K562 (cell line): ENCODE results near the gene MLKL. TPM values are rescaled to one million over a fixed set of nuclear protein-coding genes. Genes with fewer than 3 reads are reported as not detected.
A peak's percentile ranks its signal among the peaks of the same experiment; 100 is the strongest.

Experiments used
- ATAC-seq: fragments of 200-7000 bp; cut with Tn5 transposase; 3 replicates; pipeline ENCODE4 v1.9.1; 2020; ENCODE audit warnings: moderate library complexity
- BruUV-seq: library from RNA; stranded (reverse); fragments of 400-500 nt; replicated peaks from 2 replicates; lab custom pipeline; 2021; lab: Mats Ljungman, UMichigan
- CTCF ChIA-PET: fragments of 300-600 bp; formaldehyde crosslinking; extraction: SDS; loops from one replicate; lab custom pipeline; 2021; ENCODE audit warnings: low intra/inter-chr PET ratio; lab: Yijun Ruan, JAX
- POLR2A ChIA-PET: fragments of 300-600, 350-650 bp; sonication (Branson Sonifier 250); formaldehyde crosslinking; extraction: SDS; loops from one replicate; lab custom pipeline; 2021; ENCODE audit warnings: antibody characterized with exemption, inconsistent platforms; lab: Yijun Ruan, JAX
- DNase-seq, 4 experiments: peaks; one replicate each; pipeline versions ENCODE4 v3.0.0 to v3.0.0-alpha.2; 2011 to 2018; ENCODE audit warnings: low spot score in 3 of 4, mixed read lengths in 3 of 4; ENCODE audit errors: extremely low read depth in 1 of 4
- FAIRE-seq: peaks from 2 replicates; lab custom pipeline; 2011; peaks lifted over from hg19 to GRCh38; lab: Jason Lieb, UNC
- H2AFZ ChIP-seq: 2 replicates; pipeline ENCODE4 v1.6.0; 2011; ENCODE audit warnings: low read depth, low read length, control low read depth, inconsistent platforms
- H3K27ac ChIP-seq: fragments of 200-600 bp; 3 replicates; pipeline ENCODE4 v1.8.0; 2011; ENCODE audit warnings: low read depth, mild to moderate bottlenecking, control low read depth, inconsistent platforms, low read length, moderate library complexity, mixed read lengths; ENCODE audit errors: extremely low read depth
- H3K27me3 ChIP-seq, 2 experiments: fragments of 300-600 bp in 1 of 2; 2 replicates in 1 of 2; 3 replicates in 1 of 2; pipeline versions ENCODE4 v1.6.0 to v1.8.0; 2011; ENCODE audit warnings: inconsistent platforms in 2 of 2, low read length in 2 of 2, mild to moderate bottlenecking in 1 of 2, mixed read lengths in 1 of 2, moderate library complexity in 1 of 2; ENCODE audit not compliant: control insufficient read depth in 2 of 2, insufficient read depth in 2 of 2
- H3K36me3 ChIP-seq: fragments of 300-600 bp; 3 replicates; pipeline ENCODE4 v1.8.0; 2011; ENCODE audit warnings: mild to moderate bottlenecking, low read length, inconsistent platforms; ENCODE audit not compliant: control insufficient read depth, insufficient read depth
- H3K4me1 ChIP-seq, 2 experiments: fragments of 200-600 bp in 1 of 2; replicated peaks in 1 of 2; 2 replicates in 1 of 2; 3 replicates in 1 of 2; pipeline versions ENCODE4 v1.5.1 to v1.8.0; 2011; ENCODE audit warnings: inconsistent platforms in 2 of 2, low read length in 2 of 2, mild to moderate bottlenecking in 1 of 2, mixed read lengths in 1 of 2, moderate library complexity in 1 of 2; ENCODE audit not compliant: control insufficient read depth in 2 of 2, insufficient read depth in 2 of 2
- H3K4me2 ChIP-seq: 2 replicates; pipeline ENCODE4 v1.6.1; 2011; ENCODE audit warnings: low read length, control low read depth, inconsistent platforms, mixed read lengths; ENCODE audit not compliant: insufficient read depth
- H3K4me3 ChIP-seq: fragments of 200-600 bp; sonication (generic), shearing (Covaris generic); 2 replicates; pipeline ENCODE4 v1.5.1; 2016; ENCODE audit warnings: control low read depth, inconsistent platforms
- H3K79me2 ChIP-seq: fragments of 200-600 bp; 3 replicates; pipeline ENCODE4 v1.8.0; 2011; ENCODE audit warnings: low read length, inconsistent platforms; ENCODE audit not compliant: control insufficient read depth, insufficient read depth
- H3K9ac ChIP-seq, 2 experiments: 2 replicates each; pipeline versions ENCODE4 v1.6.0 to v1.6.1; 2011; ENCODE audit warnings: low read depth in 2 of 2, low read length in 2 of 2, control low read depth in 1 of 2, inconsistent platforms in 1 of 2, mild to moderate bottlenecking in 1 of 2, mixed read lengths in 1 of 2; ENCODE audit not compliant: insufficient read depth in 1 of 2
- H3K9me1 ChIP-seq: one replicate; pipeline ENCODE4 v1.6.0; 2011; ENCODE audit warnings: inconsistent platforms, mild to moderate bottlenecking, low read length, moderate library complexity; ENCODE audit not compliant: control insufficient read depth, insufficient read depth
- H3K9me3 ChIP-seq: replicated peaks from 2 replicates; pipeline ENCODE4 v1.5.1; 2011; ENCODE audit warnings: low read depth, low read length, inconsistent platforms; ENCODE audit not compliant: control insufficient read depth, insufficient read depth
- H4K20me1 ChIP-seq: replicated peaks from 2 replicates; pipeline ENCODE4 v1.6.1; 2011; ENCODE audit warnings: low read length, inconsistent platforms, mixed read lengths; ENCODE audit not compliant: control insufficient read depth, insufficient read depth
- ATF6 ChIP-seq: sonication (generic); formaldehyde crosslinking; IDR thresholded peaks from 2 replicates; pipeline ENCODE4 v1.4.0; 2020; ENCODE audit warnings: mild to moderate bottlenecking, missing genetic modification reagents
- BRD4 ChIP-seq: fragments of 200-600 bp; sonication (generic); IDR thresholded peaks from 2 replicates; pipeline ENCODE4 v1.6.1; 2017; ENCODE audit warnings: inconsistent platforms
- CEBPB ChIP-seq: fragments of 450-650 bp; IDR thresholded peaks from 2 replicates; pipeline ENCODE4 v1.6.1; 2016; ENCODE audit warnings: missing genetic modification characterization, missing compliant biosample characterization
- CREB1 ChIP-seq, 2 experiments: sonication (generic) in 1 of 2; formaldehyde crosslinking in 1 of 2; IDR thresholded peaks; 2 replicates each; pipeline versions ENCODE4 v1.6.1 to v1.8.0; 2012 to 2022; ENCODE audit warnings: inconsistent platforms in 1 of 2, mild to moderate bottlenecking in 1 of 2, missing genetic modification reagents in 1 of 2, moderate library complexity in 1 of 2
- CREB5 ChIP-seq: fragments of 250-450 bp; sonication (Bioruptor Pico); IDR thresholded peaks from 2 replicates; pipeline ENCODE4 v1.5.0; 2020; ENCODE audit warnings: mild to moderate bottlenecking
- DACH1 ChIP-seq: fragments of 450-650 bp; IDR thresholded peaks from 2 replicates; pipeline ENCODE4 v1.6.1; 2018; ENCODE audit not compliant: partially characterized antibody
- GATA2 ChIP-seq: sonication (generic); formaldehyde crosslinking; IDR thresholded peaks from 2 replicates; pipeline ENCODE4 v1.4.0; 2020; ENCODE audit warnings: mild to moderate bottlenecking, missing genetic modification reagents
- GATAD2B ChIP-seq: fragments of 450-650 bp; IDR thresholded peaks from 2 replicates; pipeline ENCODE4 v1.6.1; 2017; ENCODE audit warnings: mild to moderate bottlenecking, borderline replicate concordance
- HDAC1 ChIP-seq, 2 experiments: fragments of 450-650 bp; IDR thresholded peaks; 2 replicates each; pipeline ENCODE4 v1.6.1; 2016 to 2017; ENCODE audit warnings: inconsistent platforms in 1 of 2, mild to moderate bottlenecking in 1 of 2, moderate library complexity in 1 of 2
- HDAC2 ChIP-seq: fragments of 450-650 bp; IDR thresholded peaks from 2 replicates; pipeline ENCODE4 v1.6.1; 2016; ENCODE audit warnings: mild to moderate bottlenecking
- HMG20A ChIP-seq: fragments of 450-650 bp; formaldehyde crosslinking; conservative IDR thresholded peaks from 2 replicates; pipeline ENCODE4 v1.4.0; 2020; ENCODE audit warnings: mild to moderate bottlenecking, mixed read lengths
- MLLT1 ChIP-seq, 2 experiments: fragments of 450-650 bp; IDR thresholded peaks; 2 replicates each; pipeline ENCODE4 v1.6.1; 2016
- MTA1 ChIP-seq: fragments of 450-650 bp; IDR thresholded peaks from 2 replicates; pipeline ENCODE4 v1.6.1; 2017; ENCODE audit warnings: borderline replicate concordance
- MTA2 ChIP-seq: fragments of 450-650 bp; IDR thresholded peaks from 2 replicates; pipeline ENCODE4 v1.6.1; 2016; ENCODE audit warnings: low read depth
- SMARCA4 ChIP-seq: fragments of 450-650 bp; IDR thresholded peaks from 2 replicates; pipeline ENCODE4 v1.6.1; 2016
- THRAP3 ChIP-seq: fragments of 450-650 bp; IDR thresholded peaks from 2 replicates; pipeline ENCODE4 v1.6.1; 2016; ENCODE audit warnings: mild to moderate bottlenecking, inconsistent platforms, borderline replicate concordance
- ZC3H11A ChIP-seq: IDR thresholded peaks from 2 replicates; pipeline ENCODE4 v1.6.1; 2012; ENCODE audit warnings: low read depth, low read length, improper control_type of control experiment
- ZNF512 ChIP-seq: IDR thresholded peaks from 2 replicates; pipeline ENCODE4 v1.6.1; 2016; ENCODE audit warnings: missing genetic modification characterization, missing compliant biosample characterization
- WGBS: fragments of 100-300 bp; shearing (Covaris generic); methylation state at CpG from one replicate; pipeline ENCODE4 v1.1.6; 2016; ENCODE audit warnings: low coverage, mixed read lengths; ENCODE audit not compliant: insufficient coverage; ENCODE audit errors: missing lambda C conversion rate; 5-methylcytosine and 5-hydroxymethylcytosine counted together
- in situ Hi-C: fragments of 300-500 bp; cut with MboI; formaldehyde crosslinking; loops from 4 replicates; pipeline ENCODE4 v1.15.0; 2018; ENCODE audit warnings: inconsistent platforms, mixed read lengths
- intact Hi-C: fragments of 100-400 bp; cut with micrococcal nuclease; formaldehyde crosslinking; loops from 2 replicates; pipeline ENCODE4 v1.14.2; 2022
- polyA plus RNA-seq, 8 experiments: library from polyadenylated mRNA; depleted of rRNA in 4 of 8; stranded (reverse) in 5 of 8; unstranded in 3 of 8; fragments of >200 nt; fragmentation: Nextera tagmentation in 2 of 8; fragmentation: Illumina TruSeq in 1 of 8; extraction: Ambion mirVana in 2 of 8; extraction: Trizol in 1 of 8; gene quantifications; 2 replicates each; pipeline versions ENCODE4 v1.2.1 to v1.2.3, GENCODE V29; 2011 to 2014; ENCODE audit warnings: inconsistent platforms in 1 of 8, missing spikeins in 1 of 8
- total RNA-seq, 7 experiments: library from RNA; depleted of rRNA in 6 of 7; stranded (reverse); fragments of >200 nt in 6 of 7; fragmentation: Illumina TruSeq in 2 of 7; extraction: Trizol in 2 of 7; gene quantifications; 2 replicates each; pipeline versions ENCODE4 v1.2.1 to v1.2.3, GENCODE V29; 2011 to 2021; ENCODE audit warnings: low replicate concordance in 1 of 7

MLKL gene
- total and polyA plus RNA-seq, 9 of the 15 experiments (the other 6 are each of a cell fraction or from before 2014, with no cell fraction given) = 1.6 to 6.1 (median 4.8) TPM

- peaks cover 3% of the 10 kb centered on the region for H4K20me1 ChIP-seq
- no peaks in the 10 kb centered on the region for H3K27me3 ChIP-seq
- CTCF ChIA-PET = no interaction called here
- peaks cover 56% of the 10 kb centered on the region for H3K79me2 ChIP-seq
- ATAC-seq (no peak), FAIRE-seq (no peak), DNase-seq (no peak)
- intact Hi-C loops = no loop called here
- no peaks in the 10 kb centered on the region for H3K9me3 ChIP-seq
- peak overlapping the region; percentile 78 for H3K4me3 ChIP-seq
- POLR2A ChIA-PET = interaction anchor here (0.6 to 4.1 kb wide), 10 partner anchors 9 to 450 kb away, joined by 3 to 26 read pairs (median 6); no protein-coding TSS in a partner anchor
- peaks cover 2 to 27% of the 10 kb centered on the region in 2 experiments; a peak in 4 of 5 replicates for H3K4me1 ChIP-seq
- H3K9ac ChIP-seq = peak overlapping the region; percentile 96 to 99
- no peak overlapping the region for H2AFZ ChIP-seq
- in situ Hi-C loops = no loop called here
- H3K36me3 ChIP-seq = peaks cover 49% of the 10 kb centered on the region
- H3K27ac ChIP-seq = peak overlapping the region; percentile 95
- peak overlapping the region; percentile 76 for H3K4me2 ChIP-seq
- H3K9me1 ChIP-seq = no peaks in the 10 kb centered on the region
- no TSS peak for BruUV-seq
- WGBS = 6% methylated on average over 7 of the region's 8 CpGs
- peak; percentile 97 for TF ChIP-seq DACH1
- no peak for TF ChIP-seq ATF6
- TF ChIP-seq HDAC1 (IDR thresholded peaks at IDR 0.05) = 0 out of 4 replicates have a peak, but pooled peaks of 1 of the 2 experiments have one; percentile 8
- TF ChIP-seq CREB5 (CRISPR knock-in tag) = no peak
- TF ChIP-seq BRD4 = no peak
- peak; percentile 12; the same call in 1 of the 2 replicates for TF ChIP-seq HDAC2
- 0 out of 2 replicates have a peak, but pooled peaks have one; percentile 2 for TF ChIP-seq SMARCA4
- TF ChIP-seq CREB1 (IDR thresholded peaks at IDR 0.05) = no peak
- TF ChIP-seq CREB1 (CRISPR knock-in tag; IDR thresholded peaks at IDR 0.05) = no peak
- TF ChIP-seq ZNF512 = peak; percentile 80
- peak; percentile 90 for TF ChIP-seq GATAD2B
- TF ChIP-seq THRAP3 = peak; percentile 34; the same call in 1 of the 2 replicates
- peak in 1 of 2 experiments; percentile 38; a peak in 1 of 4 replicates for TF ChIP-seq MLLT1 (IDR thresholded peaks at IDR 0.05)
- peak; percentile 81 for TF ChIP-seq GATA2
- peak; percentile 77; the same call in 1 of the 2 replicates for TF ChIP-seq ZC3H11A
- TF ChIP-seq MTA2 = 0 out of 2 replicates have a peak, but pooled peaks have one; percentile 10
- no peak for TF ChIP-seq HMG20A (CRISPR knock-in tag)
- peak; percentile 80 for TF ChIP-seq MTA1
- TF ChIP-seq CEBPB (tag) = 0 out of 2 replicates have a peak, but pooled peaks have one; percentile 13
Observed at GRCh38 chr16:74666010-74666421, 34.6 kb downstream of the MLKL start.
